HepG2 (cell line): Measurements from ENCODE around the gene FAM78B. TPM values are rescaled to one million over a fixed set of nuclear protein-coding genes. Genes with fewer than 3 reads are reported as not detected.

Experiments used
- ATAC-seq: fragments of 200-7000 bp; cut with Tn5 transposase; 3 replicates; pipeline ENCODE4 v1.9.1; 2020; ENCODE audit warnings: mild to moderate bottlenecking, moderate library complexity
- BruUV-seq: library from RNA; stranded (reverse); fragments of 400-500 nt; replicated peaks from 2 replicates; lab custom pipeline; 2021; lab: Mats Ljungman, UMichigan
- CTCF ChIA-PET: fragments of 300-600 bp; formaldehyde crosslinking; extraction: SDS; loops from one replicate; lab custom pipeline; 2021; ENCODE audit warnings: low total read pairs, inconsistent platforms, low intra/inter-chr PET ratio; lab: Yijun Ruan, JAX
- POLR2A ChIA-PET: fragments of 350-600 bp; sonication (Branson Sonifier 250); formaldehyde crosslinking; loops from one replicate; lab custom pipeline; 2020; ENCODE audit warnings: antibody characterized with exemption, inconsistent platforms; lab: Yijun Ruan, JAX
- DNase-seq: peaks from one replicate; pipeline ENCODE4 v3.0.0-alpha.2; 2015; ENCODE audit warnings: low spot score
- FAIRE-seq: peaks from 3 replicates; lab custom pipeline; 2011; peaks lifted over from hg19 to GRCh38; lab: Jason Lieb, UNC
- H2AFZ ChIP-seq: one replicate; pipeline ENCODE4 v1.6.1; 2011; ENCODE audit warnings: low read length, inconsistent platforms
- H3K27ac ChIP-seq: fragments of 300-600 bp; 3 replicates; pipeline ENCODE4 v1.8.0; 2011; ENCODE audit warnings: mixed run types, mild to moderate bottlenecking, mixed read lengths, low read length, inconsistent platforms; ENCODE audit not compliant: insufficient read depth; ENCODE audit errors: extremely low read length
- H3K27me3 ChIP-seq, 2 experiments: fragments of 200-600 bp in 1 of 2; 2 replicates in 1 of 2; 3 replicates in 1 of 2; pipeline versions ENCODE4 v1.6.0 to v1.8.0; 2011; ENCODE audit warnings: low read length in 2 of 2, mild to moderate bottlenecking in 2 of 2, moderate library complexity in 2 of 2, inconsistent platforms in 1 of 2; ENCODE audit not compliant: insufficient read depth in 2 of 2, control insufficient read depth in 1 of 2
- H3K36me3 ChIP-seq, 2 experiments: fragments of 200-600 bp in 1 of 2; replicated peaks in 1 of 2; 2 replicates in 1 of 2; 3 replicates in 1 of 2; pipeline versions ENCODE4 v1.5.1 to v1.8.0; 2011; ENCODE audit warnings: low read length in 2 of 2, inconsistent platforms in 1 of 2; ENCODE audit not compliant: insufficient read depth in 2 of 2, control insufficient read depth in 1 of 2
- H3K4me1 ChIP-seq: 2 replicates; pipeline ENCODE4 v1.5.1; 2012; ENCODE audit warnings: low read length, inconsistent platforms; ENCODE audit not compliant: insufficient read depth
- H3K4me2 ChIP-seq: 2 replicates; pipeline ENCODE4 v1.6.0; 2011; ENCODE audit warnings: low read depth, low read length, inconsistent platforms
- H3K4me3 ChIP-seq, 3 experiments: fragments of 200-600 bp in 1 of 3; sonication (generic), shearing (Covaris generic) in 1 of 3; replicated peaks in 1 of 3; 2 replicates each; pipeline ENCODE4 v1.5.1; 2011 to 2016; ENCODE audit warnings: low read length in 3 of 3, inconsistent platforms in 2 of 3, low read depth in 2 of 3, mild to moderate bottlenecking in 2 of 3, control low read depth in 1 of 3, mixed read lengths in 1 of 3; ENCODE audit not compliant: insufficient read depth in 1 of 3
- H3K79me2 ChIP-seq: one replicate; pipeline ENCODE4 v1.6.1; 2011; ENCODE audit warnings: low read length, inconsistent platforms; ENCODE audit not compliant: insufficient read depth
- H3K9ac ChIP-seq: 2 replicates; pipeline ENCODE4 v1.6.0; 2011; ENCODE audit warnings: mild to moderate bottlenecking, low read depth, low read length, inconsistent platforms; ENCODE audit not compliant: insufficient read depth
- H3K9me3 ChIP-seq: 2 replicates; pipeline ENCODE4 v1.5.1; 2012; ENCODE audit warnings: mild to moderate bottlenecking, low read length
- H4K20me1 ChIP-seq: 2 replicates; pipeline ENCODE4 v1.6.0; 2011; ENCODE audit warnings: inconsistent platforms, mild to moderate bottlenecking, low read length, moderate library complexity; ENCODE audit not compliant: insufficient read depth
- CENPX ChIP-seq: sonication (generic); formaldehyde crosslinking; IDR thresholded peaks from 2 replicates; pipeline ENCODE4 v1.9.0; 2021; ENCODE audit warnings: mild to moderate bottlenecking, missing genetic modification reagents, moderate library complexity
- GATA4 ChIP-seq: sonication (generic); IDR thresholded peaks from 2 replicates; pipeline ENCODE4 v1.6.1; 2016; ENCODE audit warnings: antibody characterized with exemption, low read depth, borderline replicate concordance
- GATAD2A ChIP-seq: IDR thresholded peaks from 2 replicates; pipeline ENCODE4 v1.6.1; 2016
- MTF2 ChIP-seq: sonication (generic); formaldehyde crosslinking; IDR thresholded peaks from 2 replicates; pipeline ENCODE4 v1.5.0; 2020; ENCODE audit warnings: missing genetic modification reagents, borderline replicate concordance
- RAD51 ChIP-seq: fragments of 450-650 bp; IDR thresholded peaks from 2 replicates; pipeline ENCODE4 v1.6.1; 2016; ENCODE audit warnings: borderline replicate concordance
- RBFOX2 ChIP-seq: fragments of 200-400 bp; formaldehyde crosslinking; IDR thresholded peaks from 2 replicates; pipeline ENCODE4 v1.6.1; 2017; ENCODE audit warnings: low read depth, mild to moderate bottlenecking, low read length
- YY1 ChIP-seq: IDR thresholded peaks from 2 replicates; pipeline ENCODE4 v1.6.1; 2011; ENCODE audit warnings: low read length, low read depth, moderate library complexity, mild to moderate bottlenecking; ENCODE audit not compliant: insufficient read depth, insufficient replicate concordance
- ZNF317 ChIP-seq: sonication (generic); formaldehyde crosslinking; IDR thresholded peaks from 2 replicates; pipeline ENCODE4 v1.5.0; 2020; ENCODE audit warnings: mild to moderate bottlenecking, missing genetic modification reagents
- ZNF329 ChIP-seq: sonication (generic); formaldehyde crosslinking; IDR thresholded peaks from 2 replicates; pipeline ENCODE4 v1.9.0; 2021; ENCODE audit warnings: low read depth, mild to moderate bottlenecking, missing genetic modification reagents
- ZNF343 ChIP-seq: sonication (generic); formaldehyde crosslinking; IDR thresholded peaks from 2 replicates; pipeline ENCODE4 v1.4.0; 2020; ENCODE audit warnings: mild to moderate bottlenecking, missing genetic modification reagents
- ZNF431 ChIP-seq: sonication (generic); formaldehyde crosslinking; IDR thresholded peaks from 2 replicates; pipeline ENCODE4 v1.9.0; 2022; ENCODE audit warnings: missing genetic modification reagents, low read depth, mild to moderate bottlenecking, borderline replicate concordance
- ZNF615 ChIP-seq: sonication (generic); formaldehyde crosslinking; IDR thresholded peaks from 2 replicates; pipeline ENCODE4 v1.5.0; 2020; ENCODE audit warnings: mild to moderate bottlenecking, missing genetic modification reagents, borderline replicate concordance
- WGBS: methylation state at CpG from one replicate; pipeline ENCODE4 v1.1.6; 2017; ENCODE audit warnings: low lambda C conversion rate; 5-methylcytosine and 5-hydroxymethylcytosine counted together
- in situ Hi-C: cut with HindIII; loops from 2 replicates; pipeline ENCODE4 v1.10.0; 2017; ENCODE audit warnings: low pct_unique_long_range_greater_than_20kb; ENCODE audit not compliant: extremely low pct_ligation_motif_present
- intact Hi-C: fragments of 100-400 bp; cut with micrococcal nuclease; formaldehyde crosslinking; loops from one replicate; pipeline ENCODE4 v1.10.0; 2022; ENCODE audit not compliant: unreplicated experiment
- polyA plus RNA-seq, 8 experiments: library from polyadenylated mRNA; depleted of rRNA in 3 of 8; stranded (reverse) in 7 of 8; unstranded in 1 of 8; fragments of >200 nt; fragmentation: Illumina TruSeq in 4 of 8; extraction: Trizol in 4 of 8; gene quantifications; 2 replicates each; pipeline versions ENCODE4 v1.2.1 to v1.2.3, GENCODE V29; 2011 to 2016; ENCODE audit warnings: low read depth in 4 of 8, missing spikeins in 1 of 8, mixed read lengths in 1 of 8; ENCODE audit not compliant: insufficient read depth in 1 of 8
- total RNA-seq, 5 experiments: library from RNA; depleted of rRNA; stranded (reverse); fragments of >200 nt; fragmentation: Illumina TruSeq; extraction: Trizol; gene quantifications; 2 replicates each; pipeline ENCODE4 v1.2.3, GENCODE V29; 2016; ENCODE audit warnings: low read depth in 1 of 5
- TF ChIP-seq, protein P1 (sequence below): IDR thresholded peaks from 2 replicates; pipeline ENCODE4 v1.6.1; 2012; ENCODE audit warnings: inconsistent platforms
- TF ChIP-seq, protein P2 (sequence below): sonication (generic); formaldehyde crosslinking; IDR thresholded peaks from 2 replicates; pipeline ENCODE4 v1.8.1; 2023; ENCODE audit warnings: mild to moderate bottlenecking, moderate library complexity, missing genetic modification reagents
- TF ChIP-seq, protein P3 (sequence below): sonication (generic); formaldehyde crosslinking; IDR thresholded peaks from 2 replicates; pipeline ENCODE4 v1.4.0; 2020; ENCODE audit warnings: missing genetic modification reagents, low read depth, mild to moderate bottlenecking, borderline replicate concordance
- TF ChIP-seq, protein P4 (sequence below): sonication (generic); formaldehyde crosslinking; IDR thresholded peaks from 2 replicates; pipeline ENCODE4 v1.5.1; 2020; ENCODE audit warnings: missing genetic modification reagents, mild to moderate bottlenecking, borderline replicate concordance

The FAM78B gene
- total and polyA plus RNA-seq, 2 of the 13 experiments (the other 11 are each of a cell fraction or from before 2014, with no cell fraction given) = 0.22 to 0.31 TPM

DNA sequence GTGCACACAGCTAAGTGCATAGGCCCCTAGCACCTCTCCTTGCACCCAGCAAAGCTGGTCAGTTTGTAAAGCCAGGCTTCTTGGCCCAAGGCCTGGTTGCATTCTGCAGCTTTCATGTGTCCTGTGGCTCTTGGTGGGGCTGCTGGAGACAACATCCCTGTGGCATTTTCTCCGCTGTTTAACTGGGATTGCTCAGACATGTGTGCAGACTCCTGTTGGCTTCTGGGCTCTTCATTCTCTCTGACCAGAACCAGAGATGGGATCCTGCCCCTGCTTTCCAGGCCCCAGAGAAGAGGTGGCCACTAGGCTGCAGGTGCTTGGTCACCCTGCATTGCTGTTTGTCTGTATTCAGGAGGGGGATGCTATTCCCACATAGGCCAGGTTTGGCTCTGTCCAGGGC, 50.8 kb downstream of the FAM78B start (continued):
- TF ChIP-seq ZNF431 (CRISPR knock-in tag) (no peak), MTF2 (CRISPR knock-in tag) (no peak), ZNF317 (CRISPR knock-in tag) (no peak), CENPX (CRISPR knock-in tag) (no peak)
- TF ChIP-seq, protein P1, sequence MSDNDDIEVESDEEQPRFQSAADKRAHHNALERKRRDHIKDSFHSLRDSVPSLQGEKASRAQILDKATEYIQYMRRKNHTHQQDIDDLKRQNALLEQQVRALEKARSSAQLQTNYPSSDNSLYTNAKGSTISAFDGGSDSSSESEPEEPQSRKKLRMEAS = no peak

DNA sequence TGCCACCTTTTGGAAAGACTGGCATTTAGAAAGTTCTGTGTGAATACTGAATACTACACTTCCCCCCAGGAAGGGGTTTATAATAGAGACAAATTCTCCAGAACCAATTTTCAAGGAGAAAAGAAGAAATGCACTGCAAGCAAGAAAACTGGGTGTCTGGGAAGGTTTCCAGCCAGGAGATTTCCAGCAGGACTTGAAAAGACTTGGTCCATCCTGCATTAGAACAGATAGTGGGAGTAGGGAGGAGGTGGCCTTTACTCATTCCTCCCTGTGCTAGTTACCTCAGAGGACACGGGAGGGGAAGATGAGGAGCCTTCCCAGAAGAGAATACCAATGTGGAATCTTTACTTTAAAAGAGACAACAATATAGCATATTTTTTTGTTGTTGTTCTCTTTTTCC, 52.4 kb downstream of the FAM78B start:
- 0% methylated on average over 1 of the region's 1 CpG for WGBS
- Histone ChIP-seq H3K4me2 (no peak overlapping the region), H3K9ac (no peak overlapping the region), H3K27me3 (peaks cover 0 to 5% of the 10 kb centered on the region in 2 experiments; a peak in 1 of 5 replicates), H3K9me3 (no peaks in the 10 kb centered on the region), H3K36me3 (no peaks in the 10 kb centered on the region), H3K27ac (no peak overlapping the region), H3K79me2 (no peaks in the 10 kb centered on the region)
- DNase-seq (no peak), FAIRE-seq (no peak)
- in situ Hi-C loops = no loop called here
- no TSS peak for BruUV-seq
- POLR2A ChIA-PET = no interaction called here
- TF ChIP-seq ZNF343 (CRISPR knock-in tag) = no peak
- TF ChIP-seq, protein P2, sequence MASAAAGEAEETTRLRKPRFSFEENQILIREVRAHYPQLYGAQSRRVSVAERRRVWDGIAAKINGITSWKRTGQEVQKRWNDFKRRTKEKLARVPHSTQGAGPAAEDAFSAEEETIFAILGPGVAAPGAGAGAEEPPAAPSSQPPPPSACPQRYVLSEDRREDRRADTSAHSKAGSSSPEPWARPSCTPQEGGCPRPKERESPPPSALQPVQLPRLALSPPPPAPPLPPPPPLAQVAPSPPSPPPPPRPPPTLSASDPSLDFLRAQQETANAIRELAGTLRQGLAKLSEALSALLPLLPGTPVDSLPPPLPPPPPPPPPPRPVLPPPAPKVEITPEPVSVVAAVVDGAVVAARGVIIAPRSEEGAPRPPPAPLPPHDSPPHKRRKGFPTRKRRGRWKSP (CRISPR knock-in tag) = no peak
- no peak for TF ChIP-seq ZNF329
- no peak for TF ChIP-seq YY1
- TF ChIP-seq, protein P3, sequence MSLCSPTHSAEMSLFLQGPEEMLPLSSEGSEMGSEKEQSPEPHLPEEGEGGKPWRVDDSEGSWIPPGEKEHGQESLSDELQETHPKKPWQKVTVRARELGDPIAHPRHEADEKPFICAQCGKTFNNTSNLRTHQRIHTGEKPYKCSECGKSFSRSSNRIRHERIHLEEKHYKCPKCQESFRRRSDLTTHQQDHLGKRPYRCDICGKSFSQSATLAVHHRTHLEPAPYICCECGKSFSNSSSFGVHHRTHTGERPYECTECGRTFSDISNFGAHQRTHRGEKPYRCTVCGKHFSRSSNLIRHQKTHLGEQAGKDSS (CRISPR knock-in tag) = no peak
- TF ChIP-seq GATAD2A = no peak
- TF ChIP-seq RAD51 = no peak
- no peak for TF ChIP-seq RBFOX2
- TF ChIP-seq, protein P4, sequence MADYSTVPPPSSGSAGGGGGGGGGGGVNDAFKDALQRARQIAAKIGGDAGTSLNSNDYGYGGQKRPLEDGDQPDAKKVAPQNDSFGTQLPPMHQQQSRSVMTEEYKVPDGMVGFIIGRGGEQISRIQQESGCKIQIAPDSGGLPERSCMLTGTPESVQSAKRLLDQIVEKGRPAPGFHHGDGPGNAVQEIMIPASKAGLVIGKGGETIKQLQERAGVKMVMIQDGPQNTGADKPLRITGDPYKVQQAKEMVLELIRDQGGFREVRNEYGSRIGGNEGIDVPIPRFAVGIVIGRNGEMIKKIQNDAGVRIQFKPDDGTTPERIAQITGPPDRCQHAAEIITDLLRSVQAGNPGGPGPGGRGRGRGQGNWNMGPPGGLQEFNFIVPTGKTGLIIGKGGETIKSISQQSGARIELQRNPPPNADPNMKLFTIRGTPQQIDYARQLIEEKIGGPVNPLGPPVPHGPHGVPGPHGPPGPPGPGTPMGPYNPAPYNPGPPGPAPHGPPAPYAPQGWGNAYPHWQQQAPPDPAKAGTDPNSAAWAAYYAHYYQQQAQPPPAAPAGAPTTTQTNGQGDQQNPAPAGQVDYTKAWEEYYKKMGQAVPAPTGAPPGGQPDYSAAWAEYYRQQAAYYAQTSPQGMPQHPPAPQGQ (CRISPR knock-in tag) = no peak
- no peak for TF ChIP-seq GATA4
- TF ChIP-seq ZNF615 (CRISPR knock-in tag) = no peak
- TF ChIP-seq, all 625 proteins: peak for 0
- Histone ChIP-seq H3K4me3 (no peak overlapping the region), H2AFZ (no peak overlapping the region), H4K20me1 (no peaks in the 10 kb centered on the region), H3K4me1 (no peaks in the 10 kb centered on the region)
- no peak for ATAC-seq
- CTCF ChIA-PET = no interaction called here
- intact Hi-C loops = no loop called here
